Right lobe of liver (tissue), 6 donors: Measurements from ENCODE around the gene LDB2. TPM values are rescaled to one million over a fixed set of nuclear protein-coding genes. Genes with fewer than 3 reads are reported as not detected.
A peak's percentile ranks its signal among the peaks of the same experiment; 100 is the strongest.

Source experiments
- ATAC-seq, 4 donors: fragments of 200-7000 bp; cut with Tn5 transposase; one replicate each; pipeline ENCODE4 v1.9.1; 2020; ENCODE audit warnings: mild to moderate bottlenecking in 4 of 4, moderate library complexity in 4 of 4
- DNase-seq, 3 donors: peaks; one replicate each; pipeline ENCODE4 v3.0.0-alpha.2; 2020
- H3K27ac ChIP-seq, 3 donors: fragments of 200-600 bp; one replicate each; pipeline ENCODE4 v1.8.0; 2022
- H3K27me3 ChIP-seq, 2 donors: fragments of 200-600 bp; one replicate each; pipeline ENCODE4 v1.8.0; 2022
- H3K36me3 ChIP-seq, 4 donors: fragments of 200-600 bp; sonication (generic) in 1 of 4; one replicate each; pipeline versions ENCODE4 v1.5.1 to v1.8.0; 2017 to 2022; ENCODE audit warnings: control low read depth in 1 of 4
- H3K4me1 ChIP-seq, 4 donors: fragments of 200-600 bp; sonication (generic) in 1 of 4; one replicate each; pipeline versions ENCODE4 v1.5.1 to v1.8.0; 2017 to 2022; ENCODE audit warnings: control low read depth in 1 of 4
- H3K4me3 ChIP-seq, 3 donors: fragments of 200-600 bp; one replicate each; pipeline ENCODE4 v1.8.0; 2022
- H3K9me3 ChIP-seq, 4 donors: fragments of 200-600 bp; sonication (generic) in 1 of 4; one replicate each; pipeline versions ENCODE4 v1.5.1 to v1.8.0; 2017 to 2022; ENCODE audit warnings: control low read depth in 1 of 4
- CTCF ChIP-seq, 4 donors: fragments of 200-600 bp in 3 of 4; fragments of 450-650 bp in 1 of 4; IDR thresholded peaks; one replicate each; pipeline versions ENCODE4 v1.5.1 to v1.8.0; 2016 to 2022; ENCODE audit warnings: antibody characterized with exemption in 4 of 4, mild to moderate bottlenecking in 2 of 4
- POLR2A ChIP-seq: fragments of 450-650 bp; IDR thresholded peaks from one replicate; pipeline ENCODE4 v1.6.1; 2017; ENCODE audit warnings: antibody characterized with exemption, mild to moderate bottlenecking
- WGBS: methylation state at CpG from one replicate; pipeline ENCODE4 v1.1.6; 2018; ENCODE audit warnings: low coverage, low lambda C conversion rate; ENCODE audit not compliant: insufficient coverage; ENCODE audit errors: missing lambda C conversion rate; 5-methylcytosine and 5-hydroxymethylcytosine counted together
- intact Hi-C, 2 donors: fragments of 100-400 bp; cut with DNase I; formaldehyde crosslinking; loops; one replicate each; pipeline versions ENCODE4 v1.11.2 to v1.14.1; 2022
- total RNA-seq, 6 experiments: library from RNA; depleted of rRNA in 2 of 6; stranded (reverse); fragments of >200 nt in 2 of 6; fragmentation: NEBNext Ultra II Directional in 3 of 6; extraction: Animal tissue kit (Norgen Biotek cat#: 25700) in 3 of 6; gene quantifications; one replicate each; pipeline versions ENCODE4 v1.1.0 to v1.2.4, GENCODE V29; 2016 to 2023
- donor health status: DM: no; HTN: yes; CAD: no.
- donor health status: DM: no; HTN: no; CAD: no.
- donor health status: DM: no; HTN: no; CAD: no.
- donor health status: DM: no; HTN: yes; CAD: no.
- donor health status: DM: no; HTN: yes; CAD: no.

LDB2 gene
- total RNA-seq, 6 experiments from 2014 or later: 11.4 to 26.6 (median 17.3) TPM

GRCh38 chr4:16868674-16869073 is 29.8 kb downstream of the LDB2 start:
- Histone ChIP-seq H3K4me3 (no peak overlapping the region), H3K27ac (no peak overlapping the region), H3K9me3 (no peaks in the 10 kb centered on the region), H3K4me1 (no peaks in the 10 kb centered on the region), H3K27me3 (no peaks in the 10 kb centered on the region), H3K36me3 (no peaks in the 10 kb centered on the region)
- TF ChIP-seq CTCF (IDR thresholded peaks at IDR 0.05) (no peak), POLR2A (no peak)
- WGBS: 73% methylated on average over 5 of the region's 5 CpGs
- ATAC-seq (no peak), DNase-seq (no peak)
- intact Hi-C loops: no loop called here

GRCh38 chr4:16867827-16868226 is 30.6 kb downstream of the LDB2 start:
- Histone ChIP-seq H3K4me3 (no peak overlapping the region), H3K4me1 (no peaks in the 10 kb centered on the region), H3K9me3 (no peaks in the 10 kb centered on the region), H3K27ac (no peak overlapping the region), H3K36me3 (no peaks in the 10 kb centered on the region), H3K27me3 (no peaks in the 10 kb centered on the region)
- TF ChIP-seq CTCF (IDR thresholded peaks at IDR 0.05) (no peak), POLR2A (no peak)
- intact Hi-C loops: no loop called here
- ATAC-seq (no peak), DNase-seq (no peak)
- 55% methylated on average over 2 of the region's 2 CpGs for WGBS

GRCh38 chr4:16866974-16867373 is 31.5 kb downstream of the LDB2 start:
- 83% methylated on average over 1 of the region's 3 CpGs for WGBS
- intact Hi-C loops: no loop called here
- Histone ChIP-seq H3K9me3 (no peaks in the 10 kb centered on the region), H3K36me3 (no peaks in the 10 kb centered on the region), H3K27ac (no peak overlapping the region), H3K27me3 (no peaks in the 10 kb centered on the region), H3K4me1 (no peaks in the 10 kb centered on the region), H3K4me3 (no peak overlapping the region)
- no peak for ATAC-seq
- DNase-seq: no peak
- TF ChIP-seq POLR2A (no peak), CTCF (IDR thresholded peaks at IDR 0.05) (no peak)

- H3K36me3 ChIP-seq: no peaks in the 10 kb centered on the region
- H3K27ac ChIP-seq: no peak overlapping the region
- H3K4me3 ChIP-seq: no peak overlapping the region
- no peak for TF ChIP-seq POLR2A
- no peak for TF ChIP-seq CTCF (IDR thresholded peaks at IDR 0.05)
- no peaks in the 10 kb centered on the region for H3K9me3 ChIP-seq
- DNase-seq (no peak), ATAC-seq (peak; percentile 24 to 60 (median 32))
- no peaks in the 10 kb centered on the region for H3K27me3 ChIP-seq
- H3K4me1 ChIP-seq: no peaks in the 10 kb centered on the region
- intact Hi-C loops: no loop called here
- 63% methylated on average over 4 of the region's 4 CpGs for WGBS
Measured at GRCh38 chr4:16865897-16866283, 32.6 kb downstream of the LDB2 start.
